ENCODE measurements around the gene ZBTB4.

ZBTB4 gene

GRCh38 chr17:7417056-7417655, 62.3 kb downstream of the ZBTB4 start:
- no peak for TF ChIP-seq CREB1 (IDR thresholded peaks at IDR 0.05; ENCODE audit: low read depth)
- no peak for TF ChIP-seq RAD21 (IDR thresholded peaks at IDR 0.05; ENCODE audit: low read depth)
- TF ChIP-seq EP300 (IDR thresholded peaks at IDR 0.05; ENCODE audit: borderline replicate concordance) = no peak
- no peak for TF ChIP-seq TCF12 (IDR thresholded peaks at IDR 0.05; ENCODE audit: low read depth)
- no peak for TF ChIP-seq FOXM1 (IDR thresholded peaks at IDR 0.05; ENCODE audit: borderline replicate concordance, low read depth)
- no peak for TF ChIP-seq EGR1 (IDR thresholded peaks at IDR 0.05)
- TF ChIP-seq MAX (IDR thresholded peaks at IDR 0.05) = no peak
- TF ChIP-seq TAF1 (IDR thresholded peaks at IDR 0.05; ENCODE audit: low read depth) = no peak
- TF ChIP-seq ZBTB7A (IDR thresholded peaks at IDR 0.05; ENCODE audit: low read depth) = no peak
- no peak for TF ChIP-seq CEBPB (IDR thresholded peaks at IDR 0.05)
- no peak for TF ChIP-seq NFIC (IDR thresholded peaks at IDR 0.05)
- TF ChIP-seq TEAD4 (IDR thresholded peaks at IDR 0.05) = no peak
- TF ChIP-seq REST (IDR thresholded peaks at IDR 0.05; ENCODE audit: low read depth) = no peak
- no peak for TF ChIP-seq YY1 (IDR thresholded peaks at IDR 0.05; ENCODE audit: low read depth)
- TF ChIP-seq USF1 (IDR thresholded peaks at IDR 0.05) = no peak

GRCh38 chr17:7416323-7416722, 63.1 kb downstream of the ZBTB4 start:
- TF ChIP-seq RAD21 (IDR thresholded peaks at IDR 0.05; ENCODE audit: low read depth) = peak; percentile 26; the same call in 1 of the 2 replicates
- TF ChIP-seq MAX (IDR thresholded peaks at IDR 0.05) = no peak

GRCh38 chr17:7415784-7416183, 63.6 kb downstream of the ZBTB4 start:
- TF ChIP-seq TAF1 (IDR thresholded peaks at IDR 0.05; ENCODE audit: low read depth) (no peak), CREB1 (IDR thresholded peaks at IDR 0.05; ENCODE audit: low read depth) (no peak), EGR1 (IDR thresholded peaks at IDR 0.05) (no peak), EP300 (IDR thresholded peaks at IDR 0.05; ENCODE audit: borderline replicate concordance) (no peak), FOXM1 (IDR thresholded peaks at IDR 0.05; ENCODE audit: borderline replicate concordance, low read depth) (no peak), TCF12 (IDR thresholded peaks at IDR 0.05; ENCODE audit: low read depth) (no peak), REST (IDR thresholded peaks at IDR 0.05; ENCODE audit: low read depth) (no peak), MAX (IDR thresholded peaks at IDR 0.05) (no peak), ZBTB7A (IDR thresholded peaks at IDR 0.05; ENCODE audit: low read depth) (no peak), USF1 (IDR thresholded peaks at IDR 0.05) (no peak), CEBPB (IDR thresholded peaks at IDR 0.05) (no peak), NFIC (IDR thresholded peaks at IDR 0.05) (no peak), TEAD4 (IDR thresholded peaks at IDR 0.05) (no peak), RAD21 (IDR thresholded peaks at IDR 0.05; ENCODE audit: low read depth) (no peak)

- TF ChIP-seq MAX (IDR thresholded peaks at IDR 0.05) (no peak), TAF1 (IDR thresholded peaks at IDR 0.05; ENCODE audit: low read depth) (no peak), RAD21 (IDR thresholded peaks at IDR 0.05; ENCODE audit: low read depth) (no peak), TEAD4 (IDR thresholded peaks at IDR 0.05) (no peak), ZBTB7A (IDR thresholded peaks at IDR 0.05; ENCODE audit: low read depth) (no peak), FOXM1 (IDR thresholded peaks at IDR 0.05; ENCODE audit: borderline replicate concordance, low read depth) (no peak), USF1 (IDR thresholded peaks at IDR 0.05) (no peak), NFIC (IDR thresholded peaks at IDR 0.05) (no peak), CEBPB (IDR thresholded peaks at IDR 0.05) (no peak)
Measured at GRCh38 chr17:7414837-7415236, 64.6 kb downstream of the ZBTB4 start.

GRCh38 chr17:7413346-7413985, 66.0 kb downstream of the ZBTB4 start:
- TF ChIP-seq NFIC (IDR thresholded peaks at IDR 0.05) = no peak
- no peak for TF ChIP-seq EGR1 (IDR thresholded peaks at IDR 0.05)
- TF ChIP-seq TCF12 (IDR thresholded peaks at IDR 0.05; ENCODE audit: low read depth) = no peak
- no peak for TF ChIP-seq ZBTB7A (IDR thresholded peaks at IDR 0.05; ENCODE audit: low read depth)
- TF ChIP-seq CREB1 (IDR thresholded peaks at IDR 0.05; ENCODE audit: low read depth) = no peak
- no peak for TF ChIP-seq RAD21 (IDR thresholded peaks at IDR 0.05; ENCODE audit: low read depth)
- TF ChIP-seq YY1 (IDR thresholded peaks at IDR 0.05; ENCODE audit: low read depth) = no peak
- TF ChIP-seq REST (IDR thresholded peaks at IDR 0.05; ENCODE audit: low read depth) = no peak
- no peak for TF ChIP-seq TEAD4 (IDR thresholded peaks at IDR 0.05)
- TF ChIP-seq CEBPB (IDR thresholded peaks at IDR 0.05) = no peak
- no peak for TF ChIP-seq EP300 (IDR thresholded peaks at IDR 0.05; ENCODE audit: borderline replicate concordance)
- TF ChIP-seq FOXM1 (IDR thresholded peaks at IDR 0.05; ENCODE audit: borderline replicate concordance, low read depth) = no peak
- TF ChIP-seq MAX (IDR thresholded peaks at IDR 0.05) = no peak
- TF ChIP-seq TAF1 (IDR thresholded peaks at IDR 0.05; ENCODE audit: low read depth) = no peak
- no peak for TF ChIP-seq USF1 (IDR thresholded peaks at IDR 0.05)
